GM23338 (cell line): ENCODE measurements around the gene TRPM3. TPM values are rescaled to one million over a fixed set of nuclear protein-coding genes. Genes with fewer than 3 reads are reported as not detected.

Experiments
- ATAC-seq: fragments of 200-7000 bp; cut with Tn5 transposase; 3 replicates; pipeline ENCODE4 v1.9.1; 2020
- DNase-seq: peaks from one replicate; pipeline ENCODE4 v3.0.0-alpha.2; 2015; ENCODE audit warnings: low spot score
- H2AFZ ChIP-seq: fragments of 200-600 bp; sonication (generic); 2 replicates; pipeline ENCODE4 v1.8.0; 2016; ENCODE audit warnings: antibody characterized with exemption, mild to moderate bottlenecking, moderate library complexity
- H3F3A ChIP-seq: fragments of 200-600 bp; sonication (generic); replicated peaks from 2 replicates; pipeline ENCODE4 v1.8.0; 2017; ENCODE audit warnings: antibody characterized with exemption, mixed run types, low read depth
- H3K27ac ChIP-seq: fragments of 200-600 bp; sonication (generic); 2 replicates; pipeline ENCODE4 v1.6.1; 2016; ENCODE audit warnings: low read depth
- H3K27me3 ChIP-seq: fragments of 200-600 bp; sonication (generic); 2 replicates; pipeline ENCODE4 v1.8.0; 2016; ENCODE audit warnings: mild to moderate bottlenecking, mixed run types, moderate library complexity; ENCODE audit not compliant: insufficient read depth
- H3K36me3 ChIP-seq: fragments of 200-600 bp; sonication (generic); 2 replicates; pipeline ENCODE4 v1.8.0; 2016; ENCODE audit warnings: mild to moderate bottlenecking; ENCODE audit not compliant: insufficient read depth
- H3K4me1 ChIP-seq: fragments of 200-600 bp; sonication (generic); 2 replicates; pipeline ENCODE4 v1.8.0; 2016; ENCODE audit warnings: mild to moderate bottlenecking, moderate library complexity; ENCODE audit not compliant: insufficient read depth
- H3K4me2 ChIP-seq: fragments of 200-600 bp; sonication (generic); 2 replicates; pipeline ENCODE4 v1.7.1; 2017; ENCODE audit warnings: mixed run types
- H3K4me3 ChIP-seq: fragments of 200-600 bp; sonication (generic); 2 replicates; pipeline ENCODE4 v1.6.1; 2016; ENCODE audit warnings: mixed run types
- H3K79me2 ChIP-seq: fragments of 200-600 bp; sonication (generic); replicated peaks from 2 replicates; pipeline ENCODE4 v1.8.0; 2017; ENCODE audit warnings: mild to moderate bottlenecking; ENCODE audit not compliant: insufficient read depth
- H3K9me2 ChIP-seq: fragments of 200-600 bp; sonication (generic); 2 replicates; pipeline ENCODE4 v1.8.0; 2017; ENCODE audit not compliant: insufficient read depth
- H4K20me1 ChIP-seq: fragments of 200-600 bp; sonication (generic); replicated peaks from 2 replicates; pipeline ENCODE4 v1.8.0; 2017; ENCODE audit warnings: mild to moderate bottlenecking; ENCODE audit not compliant: insufficient read depth
- H3K27ac Mint-ChIP-seq: 2 replicates; pipeline ENCODE4 v1.8.0; 2020; ENCODE audit warnings: inconsistent platforms, mild to moderate bottlenecking, moderate library complexity, mixed read lengths
- H3K27me3 Mint-ChIP-seq: 3 replicates; pipeline ENCODE4 v1.8.0; 2022; ENCODE audit warnings: low read depth, mild to moderate bottlenecking, moderate library complexity, mixed read lengths, inconsistent platforms; ENCODE audit not compliant: insufficient read depth, poor library complexity
- H3K36me3 Mint-ChIP-seq: 3 replicates; pipeline ENCODE4 v1.8.0; 2021; ENCODE audit warnings: low read depth, mild to moderate bottlenecking, inconsistent platforms, moderate library complexity, mixed read lengths
- H3K4me1 Mint-ChIP-seq: 3 replicates; pipeline ENCODE4 v1.8.0; 2020; ENCODE audit warnings: mild to moderate bottlenecking, inconsistent platforms, mixed read lengths
- H3K4me3 Mint-ChIP-seq: 3 replicates; pipeline ENCODE4 v1.8.0; 2021; ENCODE audit warnings: moderate library complexity, mild to moderate bottlenecking, inconsistent platforms, mixed read lengths
- H3K9me3 Mint-ChIP-seq: 3 replicates; pipeline ENCODE4 v1.8.0; 2020; ENCODE audit warnings: moderate library complexity, mild to moderate bottlenecking, inconsistent platforms, mixed read lengths
- CREB1 ChIP-seq: fragments of 250-450 bp; sonication (Bioruptor Pico); IDR thresholded peaks from 2 replicates; pipeline ENCODE4 v1.5.0; 2020; ENCODE audit warnings: low read depth, mild to moderate bottlenecking, moderate library complexity
- CTCF ChIP-seq, 2 experiments: fragments of 200-600 bp in 1 of 2; sonication (generic) in 1 of 2; conservative IDR thresholded peaks; 2 replicates each; pipeline versions ENCODE4 v1.5.1 to v1.6.1; 2016 to 2017; ENCODE audit warnings: antibody characterized with exemption in 2 of 2, low read depth in 2 of 2, mild to moderate bottlenecking in 2 of 2, moderate library complexity in 1 of 2
- ETS1 ChIP-seq: IDR thresholded peaks from 2 replicates; pipeline ENCODE4 v1.6.1; 2016; ENCODE audit warnings: antibody characterized with exemption
- NANOG ChIP-seq: IDR thresholded peaks from 2 replicates; pipeline ENCODE4 v1.6.1; 2016; ENCODE audit warnings: antibody characterized with exemption, borderline replicate concordance
- POLR2AphosphoS5 ChIP-seq: IDR thresholded peaks from 2 replicates; pipeline ENCODE4 v1.6.1; 2016; ENCODE audit warnings: antibody characterized with exemption, low read depth
- STAT1 ChIP-seq: IDR thresholded peaks from one replicate; pipeline ENCODE4 v1.6.1; 2016; ENCODE audit warnings: antibody characterized with exemption; ENCODE audit not compliant: unreplicated experiment
- ZNF114 ChIP-seq: fragments of 250-450 bp; sonication (Bioruptor Pico); IDR thresholded peaks from 2 replicates; pipeline ENCODE4 v1.5.0; 2020; ENCODE audit warnings: mild to moderate bottlenecking, moderate library complexity
- ZNF331 ChIP-seq: fragments of 250-450 bp; sonication (Bioruptor Pico); IDR thresholded peaks from 2 replicates; pipeline ENCODE4 v1.5.0; 2020; ENCODE audit warnings: low read depth, mild to moderate bottlenecking, moderate library complexity
- ZNF462 ChIP-seq: fragments of 250-450 bp; sonication (Bioruptor Pico); IDR thresholded peaks from 2 replicates; pipeline ENCODE4 v1.5.0; 2020; ENCODE audit warnings: mild to moderate bottlenecking, moderate library complexity
- polyA plus RNA-seq: library from polyadenylated mRNA; unstranded; fragments of >200 nt; fragmentation: Nextera tagmentation; extraction: Ambion mirVana; gene quantifications from 2 replicates; pipeline ENCODE4 v1.2.1, GENCODE V29; 2016
- total RNA-seq: library from RNA; depleted of rRNA; stranded (reverse); fragments of >200 nt; shearing (Covaris generic); gene quantifications from 2 replicates; pipeline ENCODE4 v1.2.3, GENCODE V29; 2014

TRPM3 gene
- total and polyA plus RNA-seq, 2 experiments from 2014 or later: 2.8 to 8.2 TPM

- no peak overlapping the region for H3K4me3 Mint-ChIP-seq
- no peaks in the 10 kb centered on the region for H3K4me1 ChIP-seq
- peaks cover 2% of the 10 kb centered on the region for H3K27me3 Mint-ChIP-seq
- H3K4me1 Mint-ChIP-seq: peaks cover 3% of the 10 kb centered on the region; the same call in 1 of the 3 replicates
- no peak for TF ChIP-seq POLR2AphosphoS5
- TF ChIP-seq ZNF114 (CRISPR knock-in tag): no peak
- no peak overlapping the region for H3K27ac Mint-ChIP-seq
- H3F3A ChIP-seq: no peaks in the 10 kb centered on the region
- no peaks in the 10 kb centered on the region for H3K36me3 Mint-ChIP-seq
- no peak for ATAC-seq
- no peaks in the 10 kb centered on the region for H3K9me3 Mint-ChIP-seq
- H3K4me2 ChIP-seq: no peak overlapping the region
- no peaks in the 10 kb centered on the region for H3K79me2 ChIP-seq
- H3K27me3 ChIP-seq: no peaks in the 10 kb centered on the region
- no peak overlapping the region for H3K4me3 ChIP-seq
- no peak for DNase-seq
- H3K36me3 ChIP-seq: no peaks in the 10 kb centered on the region
- no peak overlapping the region for H3K27ac ChIP-seq
- H3K9me2 ChIP-seq: 0 out of 2 replicates have a peak, but pooled peaks cover 4% of the 10 kb centered on the region
- H2AFZ ChIP-seq: no peak overlapping the region
- no peaks in the 10 kb centered on the region for H4K20me1 ChIP-seq
These were observed 531.7 kb downstream of the TRPM3 start for GRCh38 chr9:70589571-70590314.

- Mint-ChIP-seq H3K4me3 (no peak overlapping the region), H3K27ac (no peak overlapping the region), H3K9me3 (no peaks in the 10 kb centered on the region), H3K36me3 (no peaks in the 10 kb centered on the region), H3K27me3 (peaks cover 2% of the 10 kb centered on the region), H3K4me1 (peaks cover 3% of the 10 kb centered on the region; the same call in 1 of the 3 replicates)
- H3K4me2 ChIP-seq: no peak overlapping the region
- TF ChIP-seq NANOG (no peak), ZNF114 (CRISPR knock-in tag) (no peak), ZNF331 (CRISPR knock-in tag) (no peak), POLR2AphosphoS5 (no peak), STAT1 (no peak), ZNF462 (CRISPR knock-in tag) (no peak), CTCF (conservative IDR thresholded peaks at IDR 0.05; ENCODE audit: low read depth in 2 of 2) (no peak), ETS1 (no peak), CREB1 (CRISPR knock-in tag) (no peak)
- no peaks in the 10 kb centered on the region for H3K36me3 ChIP-seq
- no peak for ATAC-seq
- H3K4me3 ChIP-seq: no peak overlapping the region
- DNase-seq: no peak
- H2AFZ ChIP-seq: no peak overlapping the region
- H3K27me3 ChIP-seq: no peaks in the 10 kb centered on the region
- H3K4me1 ChIP-seq: no peaks in the 10 kb centered on the region
- no peak overlapping the region for H3K27ac ChIP-seq
- no peaks in the 10 kb centered on the region for H3K79me2 ChIP-seq
- no peaks in the 10 kb centered on the region for H3F3A ChIP-seq
- no peaks in the 10 kb centered on the region for H4K20me1 ChIP-seq
- 0 out of 2 replicates have a peak, but pooled peaks cover 4% of the 10 kb centered on the region for H3K9me2 ChIP-seq
These were observed 532.4 kb downstream of the TRPM3 start for GRCh38 chr9:70588999-70589398.
